ENCODE data around the gene CEMIP. TPM values are rescaled to one million over a fixed set of nuclear protein-coding genes. Genes with fewer than 3 reads are reported as not detected.

The CEMIP gene
- total and polyA plus RNA-seq, 3 experiments from 2014 or later, result not detected

GRCh38 chr15:80831606-80832224, 52.5 kb downstream of the CEMIP start:
- Histone ChIP-seq H3K9me3 (ENCODE audit: low read length) (no peaks in the 10 kb centered on the region), H3K4me1 (ENCODE audit: insufficient read depth, low read length) (no peaks in the 10 kb centered on the region), H3K27me3 (ENCODE audit: insufficient read depth, low read length, poor library complexity, severe bottlenecking) (no peaks in the 10 kb centered on the region), H3K36me3 (ENCODE audit: insufficient read depth, low read length) (no peaks in the 10 kb centered on the region), H3K27ac (ENCODE audit: low read depth, low read length) (no peak overlapping the region), H3K4me3 (ENCODE audit: low read length) (no peak overlapping the region)
- Mint-ChIP-seq H3K36me3 (no peaks in the 10 kb centered on the region), H3K9me3 (no peaks in the 10 kb centered on the region), H3K27ac (no peak overlapping the region), H3K27me3 (peaks cover 3 to 7% of the 10 kb centered on the region in 2 donors), H3K4me3 (no peak overlapping the region), H3K4me1 (no peaks in the 10 kb centered on the region)
- POLR2A ChIA-PET, result no interaction called here
- no peak for DNase-seq
- CTCF ChIA-PET, result no interaction called here

- no peak overlapping the region for H3K27ac Mint-ChIP-seq
- Histone ChIP-seq H3K9me3 (ENCODE audit: low read length) (no peaks in the 10 kb centered on the region), H3K4me3 (ENCODE audit: low read length) (no peak overlapping the region), H3K4me1 (ENCODE audit: insufficient read depth, low read length) (no peaks in the 10 kb centered on the region), H3K27ac (ENCODE audit: low read depth, low read length) (no peak overlapping the region), H3K27me3 (ENCODE audit: insufficient read depth, low read length, poor library complexity, severe bottlenecking) (no peaks in the 10 kb centered on the region), H3K36me3 (ENCODE audit: insufficient read depth, low read length) (no peaks in the 10 kb centered on the region)
- H3K9me3 Mint-ChIP-seq, result no peaks in the 10 kb centered on the region
- H3K4me3 Mint-ChIP-seq, result no peak overlapping the region
- no peaks in the 10 kb centered on the region for H3K36me3 Mint-ChIP-seq
- CTCF ChIA-PET, result no interaction called here
- DNase-seq, result no peak
- no peaks in the 10 kb centered on the region for H3K4me1 Mint-ChIP-seq
- POLR2A ChIA-PET, result no interaction called here
- peaks cover 9 to 11% of the 10 kb centered on the region in 2 donors for H3K27me3 Mint-ChIP-seq
Observed at GRCh38 chr15:80832686-80833085, 53.5 kb downstream of the CEMIP start.

- peaks cover 13 to 23% of the 10 kb centered on the region in 2 donors for H3K27me3 Mint-ChIP-seq
- H3K9me3 ChIP-seq (ENCODE audit: low read length), result no peaks in the 10 kb centered on the region
Observed at GRCh38 chr15:80834402-80834801, 55.2 kb downstream of the CEMIP start.

GRCh38 chr15:80834906-80835305, 55.7 kb downstream of the CEMIP start:
- H3K36me3 Mint-ChIP-seq, result no peaks in the 10 kb centered on the region
- Histone ChIP-seq H3K4me3 (ENCODE audit: low read length) (no peak overlapping the region), H3K27me3 (ENCODE audit: insufficient read depth, low read length, poor library complexity, severe bottlenecking) (no peaks in the 10 kb centered on the region), H3K9me3 (ENCODE audit: low read length) (no peaks in the 10 kb centered on the region), H3K36me3 (ENCODE audit: insufficient read depth, low read length) (no peaks in the 10 kb centered on the region), H3K4me1 (ENCODE audit: insufficient read depth, low read length) (no peaks in the 10 kb centered on the region), H3K27ac (ENCODE audit: low read depth, low read length) (no peak overlapping the region)
- no peaks in the 10 kb centered on the region for H3K9me3 Mint-ChIP-seq
- ChIA-PET CTCF (no interaction called here), POLR2A (no interaction called here)
- no peak for DNase-seq
- H3K4me3 Mint-ChIP-seq, result no peak overlapping the region
- no peak overlapping the region for H3K27ac Mint-ChIP-seq
- H3K4me1 Mint-ChIP-seq, result no peaks in the 10 kb centered on the region
- H3K27me3 Mint-ChIP-seq, result peaks cover 15 to 26% of the 10 kb centered on the region in 2 donors

More at GRCh38 chr15:80834402-80834801, 55.2 kb downstream of the CEMIP start:
- H3K4me3 Mint-ChIP-seq, result no peak overlapping the region
- no peak overlapping the region for H3K27ac ChIP-seq (ENCODE audit: low read depth, low read length)
- no peak for DNase-seq
- POLR2A ChIA-PET, result no interaction called here
- no peak overlapping the region for H3K27ac Mint-ChIP-seq
- H3K36me3 ChIP-seq (ENCODE audit: insufficient read depth, low read length), result no peaks in the 10 kb centered on the region
- CTCF ChIA-PET, result no interaction called here
- no peaks in the 10 kb centered on the region for H3K4me1 ChIP-seq (ENCODE audit: insufficient read depth, low read length)
- no peak overlapping the region for H3K4me3 ChIP-seq (ENCODE audit: low read length)
- no peaks in the 10 kb centered on the region for H3K4me1 Mint-ChIP-seq
- H3K9me3 Mint-ChIP-seq, result no peaks in the 10 kb centered on the region
- no peaks in the 10 kb centered on the region for H3K27me3 ChIP-seq (ENCODE audit: insufficient read depth, low read length, poor library complexity, severe bottlenecking)
- no peaks in the 10 kb centered on the region for H3K36me3 Mint-ChIP-seq

- no peak overlapping the region for H3K4me3 Mint-ChIP-seq
- H3K9me3 ChIP-seq (ENCODE audit: low read length), result no peaks in the 10 kb centered on the region
- POLR2A ChIA-PET, result no interaction called here
- no peaks in the 10 kb centered on the region for H3K9me3 Mint-ChIP-seq
- H3K4me1 ChIP-seq (ENCODE audit: insufficient read depth, low read length), result no peaks in the 10 kb centered on the region
- H3K27me3 ChIP-seq (ENCODE audit: insufficient read depth, low read length, poor library complexity, severe bottlenecking), result no peaks in the 10 kb centered on the region
- peaks cover 18 to 28% of the 10 kb centered on the region in 2 donors for H3K27me3 Mint-ChIP-seq
- H3K4me3 ChIP-seq (ENCODE audit: low read length), result no peak overlapping the region
- H3K27ac ChIP-seq (ENCODE audit: low read depth, low read length), result no peak overlapping the region
- H3K36me3 ChIP-seq (ENCODE audit: insufficient read depth, low read length), result no peaks in the 10 kb centered on the region
- H3K36me3 Mint-ChIP-seq, result no peaks in the 10 kb centered on the region
- H3K27ac Mint-ChIP-seq, result no peak overlapping the region
- DNase-seq, result no peak
- CTCF ChIA-PET, result no interaction called here
- H3K4me1 Mint-ChIP-seq, result no peaks in the 10 kb centered on the region
Observed at GRCh38 chr15:80835336-80835735, 56.2 kb downstream of the CEMIP start.

GRCh38 chr15:80836223-80836622, 57.1 kb downstream of the CEMIP start:
- no peak overlapping the region for H3K4me3 ChIP-seq (ENCODE audit: low read length)
- ChIA-PET POLR2A (no interaction called here), CTCF (no interaction called here)
- H3K4me1 ChIP-seq (ENCODE audit: insufficient read depth, low read length), result no peaks in the 10 kb centered on the region
- no peak for DNase-seq
- H3K27me3 ChIP-seq (ENCODE audit: insufficient read depth, low read length, poor library complexity, severe bottlenecking), result no peaks in the 10 kb centered on the region
- H3K27me3 Mint-ChIP-seq, result peaks cover 18 to 31% of the 10 kb centered on the region in 2 donors
- no peaks in the 10 kb centered on the region for H3K36me3 ChIP-seq (ENCODE audit: insufficient read depth, low read length)
- H3K4me3 Mint-ChIP-seq, result no peak overlapping the region
- H3K4me1 Mint-ChIP-seq, result no peaks in the 10 kb centered on the region
- H3K27ac ChIP-seq (ENCODE audit: low read depth, low read length), result no peak overlapping the region
- no peaks in the 10 kb centered on the region for H3K9me3 Mint-ChIP-seq
- no peaks in the 10 kb centered on the region for H3K36me3 Mint-ChIP-seq
- no peak overlapping the region for H3K27ac Mint-ChIP-seq
- H3K9me3 ChIP-seq (ENCODE audit: low read length), result no peaks in the 10 kb centered on the region

- POLR2A ChIA-PET, result no interaction called here
- H3K27ac ChIP-seq (ENCODE audit: low read depth, low read length), result no peak overlapping the region
- no peak overlapping the region for H3K4me3 ChIP-seq (ENCODE audit: low read length)
- H3K27ac Mint-ChIP-seq, result peak overlapping the region in 1 of 8 donors; percentile 25
- no peaks in the 10 kb centered on the region for H3K4me1 Mint-ChIP-seq
- no peaks in the 10 kb centered on the region for H3K9me3 Mint-ChIP-seq
- H3K27me3 ChIP-seq (ENCODE audit: insufficient read depth, low read length, poor library complexity, severe bottlenecking), result no peaks in the 10 kb centered on the region
- H3K36me3 ChIP-seq (ENCODE audit: insufficient read depth, low read length), result no peaks in the 10 kb centered on the region
- H3K36me3 Mint-ChIP-seq, result no peaks in the 10 kb centered on the region
- no peaks in the 10 kb centered on the region for H3K4me1 ChIP-seq (ENCODE audit: insufficient read depth, low read length)
- H3K27me3 Mint-ChIP-seq, result peaks cover 18 to 37% of the 10 kb centered on the region in 2 donors
- no peaks in the 10 kb centered on the region for H3K9me3 ChIP-seq (ENCODE audit: low read length)
- DNase-seq, result no peak
- H3K4me3 Mint-ChIP-seq, result no peak overlapping the region
- CTCF ChIA-PET, result no interaction called here
Observed at GRCh38 chr15:80837006-80837405, 57.8 kb downstream of the CEMIP start.

- Mint-ChIP-seq H3K27me3 (peaks cover 22 to 44% of the 10 kb centered on the region in 2 donors), H3K9me3 (no peaks in the 10 kb centered on the region), H3K27ac (no peak overlapping the region), H3K4me3 (no peak overlapping the region), H3K4me1 (no peaks in the 10 kb centered on the region), H3K36me3 (no peaks in the 10 kb centered on the region)
- Histone ChIP-seq H3K9me3 (ENCODE audit: low read length) (no peaks in the 10 kb centered on the region), H3K27ac (ENCODE audit: low read depth, low read length) (no peak overlapping the region), H3K36me3 (ENCODE audit: insufficient read depth, low read length) (no peaks in the 10 kb centered on the region), H3K27me3 (ENCODE audit: insufficient read depth, low read length, poor library complexity, severe bottlenecking) (no peaks in the 10 kb centered on the region), H3K4me1 (ENCODE audit: insufficient read depth, low read length) (no peaks in the 10 kb centered on the region), H3K4me3 (ENCODE audit: low read length) (no peak overlapping the region)
- no peak for DNase-seq
- CTCF ChIA-PET, result no interaction called here
- POLR2A ChIA-PET, result no interaction called here
Observed at GRCh38 chr15:80838012-80838411, 58.8 kb downstream of the CEMIP start.

GRCh38 chr15:80838666-80839065, 59.5 kb downstream of the CEMIP start:
- no peaks in the 10 kb centered on the region for H3K9me3 Mint-ChIP-seq
- H3K27ac ChIP-seq (ENCODE audit: low read depth, low read length), result no peak overlapping the region
- no peaks in the 10 kb centered on the region for H3K36me3 Mint-ChIP-seq
- peaks cover 25 to 50% of the 10 kb centered on the region in 2 donors for H3K27me3 Mint-ChIP-seq
- H3K4me3 ChIP-seq (ENCODE audit: low read length), result no peak overlapping the region
- no peaks in the 10 kb centered on the region for H3K36me3 ChIP-seq (ENCODE audit: insufficient read depth, low read length)
- no peaks in the 10 kb centered on the region for H3K9me3 ChIP-seq (ENCODE audit: low read length)
- no peak for DNase-seq
- no peaks in the 10 kb centered on the region for H3K4me1 Mint-ChIP-seq
- POLR2A ChIA-PET, result no interaction called here
- no peak overlapping the region for H3K4me3 Mint-ChIP-seq
- no peak overlapping the region for H3K27ac Mint-ChIP-seq
- H3K4me1 ChIP-seq (ENCODE audit: insufficient read depth, low read length), result no peaks in the 10 kb centered on the region
- CTCF ChIA-PET, result no interaction called here
- no peaks in the 10 kb centered on the region for H3K27me3 ChIP-seq (ENCODE audit: insufficient read depth, low read length, poor library complexity, severe bottlenecking)

Data from CD8-positive, alpha-beta memory T cell (primary cell).